H1 (cell line): ENCODE results near the gene YAP1. TPM values are rescaled to one million over a fixed set of nuclear protein-coding genes. Genes with fewer than 3 reads are reported as not detected.
A peak's percentile ranks its signal among the peaks of the same experiment; 100 is the strongest.

Experiments used
- CTCF ChIA-PET: fragments of 300-600 bp; sonication (Branson Sonifier 250); formaldehyde crosslinking; loops from one replicate; lab custom pipeline; 2021; ENCODE audit not compliant: partially characterized antibody; lab: Charles Lee
- POLR2A ChIA-PET: fragments of 300-600 bp; sonication (Branson Sonifier 250); formaldehyde crosslinking; loops from one replicate; lab custom pipeline; 2021; ENCODE audit warnings: inconsistent platforms; ENCODE audit not compliant: partially characterized antibody; lab: Charles Lee
- DNase-seq, 2 experiments: peaks; one replicate each; pipeline versions ENCODE4 v3.0.0 to v3.0.0-alpha.2; 2010 to 2022; ENCODE audit warnings: low spot score in 2 of 2, low read depth in 1 of 2, mixed read lengths in 1 of 2
- FAIRE-seq: peaks from 2 replicates; lab custom pipeline; 2011; peaks lifted over from hg19 to GRCh38; lab: Jason Lieb, UNC
- H2AFZ ChIP-seq: 2 replicates; pipeline ENCODE4 v1.8.1; 2012; ENCODE audit warnings: low read length, inconsistent platforms
- H2AK5ac ChIP-seq: 2 replicates; pipeline ENCODE4 v1.6.1; 2013; ENCODE audit warnings: low read depth, low read length
- H2BK120ac ChIP-seq: replicated peaks from 2 replicates; pipeline ENCODE3; 2013; ENCODE audit warnings: low read depth, low read length, inconsistent platforms
- H2BK12ac ChIP-seq: 2 replicates; pipeline ENCODE4 v1.6.1; 2013; ENCODE audit warnings: low read depth, low read length
- H2BK15ac ChIP-seq: 2 replicates; pipeline ENCODE4 v1.6.1; 2013; ENCODE audit warnings: low read length
- H2BK20ac ChIP-seq: 2 replicates; pipeline ENCODE4 v1.6.1; 2013; ENCODE audit warnings: low read length
- H2BK5ac ChIP-seq: 2 replicates; pipeline ENCODE4 v1.6.1; 2013; ENCODE audit warnings: low read depth, low read length
- H3K14ac ChIP-seq: 2 replicates; pipeline ENCODE4 v1.6.1; 2013; ENCODE audit warnings: inconsistent platforms; ENCODE audit not compliant: insufficient read length
- H3K18ac ChIP-seq: 2 replicates; pipeline ENCODE4 v1.6.1; 2013; ENCODE audit warnings: low read length; ENCODE audit errors: extremely low read depth
- H3K23ac ChIP-seq: 2 replicates; pipeline ENCODE4 v1.6.1; 2013; ENCODE audit warnings: inconsistent platforms; ENCODE audit not compliant: insufficient read length
- H3K23me2 ChIP-seq: 2 replicates; pipeline ENCODE4 v1.6.1; 2013; ENCODE audit warnings: low read depth, low read length
- H3K27ac ChIP-seq: 2 replicates; pipeline ENCODE4 v1.6.1; 2011; ENCODE audit warnings: low read depth, low read length, inconsistent platforms
- H3K27me3 ChIP-seq, 4 experiments: replicated peaks in 1 of 4; 1 replicate in 1 of 4; 2 replicates in 3 of 4; pipeline versions ENCODE4 v1.6.1 to v1.8.1; 2011 to 2013; ENCODE audit warnings: low read length in 3 of 4, mild to moderate bottlenecking in 3 of 4, inconsistent platforms in 2 of 4, mixed read lengths in 2 of 4, moderate library complexity in 1 of 4; ENCODE audit not compliant: control insufficient read depth in 3 of 4, insufficient read depth in 3 of 4; ENCODE audit errors: extremely low read depth in 1 of 4
- H3K36me3 ChIP-seq, 4 experiments: 2 replicates each; pipeline versions ENCODE4 v1.6.1 to v1.8.1; 2011 to 2013; ENCODE audit warnings: mild to moderate bottlenecking in 4 of 4, low read length in 3 of 4, moderate library complexity in 2 of 4, control low read depth in 1 of 4, inconsistent platforms in 1 of 4; ENCODE audit not compliant: insufficient read depth in 4 of 4, control insufficient read depth in 2 of 4
- H3K4ac ChIP-seq: replicated peaks from 2 replicates; pipeline ENCODE3; 2013; ENCODE audit warnings: low read length, low read depth, mixed read lengths, inconsistent platforms; ENCODE audit not compliant: insufficient read length
- H3K4me1 ChIP-seq, 4 experiments: replicated peaks in 1 of 4; 1 replicate in 1 of 4; 2 replicates in 3 of 4; pipeline versions ENCODE4 v1.6.1 to v1.8.1; 2011 to 2013; ENCODE audit warnings: low read length in 3 of 4, inconsistent platforms in 2 of 4, mixed read lengths in 1 of 4; ENCODE audit not compliant: insufficient read depth in 4 of 4, control insufficient read depth in 3 of 4
- H3K4me2 ChIP-seq, 2 experiments: 2 replicates each; pipeline versions ENCODE4 v1.6.1 to v1.8.1; 2011 to 2013; ENCODE audit warnings: low read depth in 2 of 2, low read length in 2 of 2, control low read depth in 1 of 2, inconsistent platforms in 1 of 2, mild to moderate bottlenecking in 1 of 2; ENCODE audit not compliant: insufficient read depth in 1 of 2
- H3K4me3 ChIP-seq, 4 experiments: fragments of 200-600, 300-600 bp in 1 of 4; sonication (generic), shearing (Covaris generic), sonication (Bioruptor Twin) in 1 of 4; 2 replicates each; pipeline versions ENCODE4 v1.5.1 to v1.8.1; 2011 to 2016; ENCODE audit warnings: low read length in 4 of 4, low read depth in 3 of 4, control low read depth in 2 of 4, inconsistent platforms in 2 of 4, mild to moderate bottlenecking in 2 of 4, mixed read lengths in 1 of 4, moderate library complexity in 1 of 4; ENCODE audit not compliant: insufficient read depth in 2 of 4; ENCODE audit errors: extremely low read depth in 1 of 4
- H3K56ac ChIP-seq: replicated peaks from 2 replicates; pipeline ENCODE3; 2013; ENCODE audit warnings: low read depth, mild to moderate bottlenecking, mixed read lengths, low read length, inconsistent platforms; ENCODE audit not compliant: insufficient read length
- H3K79me1 ChIP-seq: 2 replicates; pipeline ENCODE4 v1.6.1; 2013; ENCODE audit warnings: low read depth, low read length, control low read depth
- H3K79me2 ChIP-seq, 2 experiments: 2 replicates each; pipeline versions ENCODE4 v1.6.1 to v1.8.1; 2012 to 2013; ENCODE audit warnings: low read length in 2 of 2, mild to moderate bottlenecking in 2 of 2, inconsistent platforms in 1 of 2; ENCODE audit not compliant: insufficient read depth in 2 of 2, control insufficient read depth in 1 of 2
- H3K9ac ChIP-seq, 4 experiments: replicated peaks in 1 of 4; 1 replicate in 1 of 4; 2 replicates in 3 of 4; pipeline versions ENCODE4 v1.6.1 to v1.8.1; 2011 to 2013; ENCODE audit warnings: low read depth in 3 of 4, low read length in 3 of 4, control low read depth in 2 of 4, mild to moderate bottlenecking in 2 of 4, moderate library complexity in 2 of 4, inconsistent platforms in 1 of 4; ENCODE audit errors: extremely low read depth in 1 of 4
- H3K9me3 ChIP-seq, 2 experiments: 2 replicates each; pipeline versions ENCODE4 v1.6.1 to v1.8.1; 2012 to 2013; ENCODE audit warnings: mild to moderate bottlenecking in 2 of 2, moderate library complexity in 2 of 2, control low read depth in 1 of 2, inconsistent platforms in 1 of 2, low read depth in 1 of 2, low read length in 1 of 2, mixed read lengths in 1 of 2; ENCODE audit not compliant: insufficient read depth in 2 of 2
- H4K20me1 ChIP-seq, 2 experiments: replicated peaks in 1 of 2; 2 replicates each; pipeline versions ENCODE3 to v1.8.1; 2011 to 2013; ENCODE audit warnings: inconsistent platforms in 2 of 2, low read length in 2 of 2, mild to moderate bottlenecking in 1 of 2; ENCODE audit not compliant: insufficient read depth in 2 of 2, control insufficient read depth in 1 of 2
- H4K5ac ChIP-seq: 2 replicates; pipeline ENCODE4 v1.6.1; 2013; ENCODE audit warnings: low read length, low read depth, mixed read lengths, inconsistent platforms; ENCODE audit not compliant: insufficient read length
- H4K8ac ChIP-seq: 2 replicates; pipeline ENCODE4 v1.8.0; 2013; ENCODE audit warnings: mild to moderate bottlenecking, moderate library complexity, low read length, inconsistent platforms; ENCODE audit not compliant: insufficient read depth; ENCODE audit errors: extremely low read depth
- H4K91ac ChIP-seq: replicated peaks from 2 replicates; pipeline ENCODE3; 2013; ENCODE audit warnings: low read length, mixed read lengths, inconsistent platforms; ENCODE audit not compliant: insufficient read length
- BACH1 ChIP-seq: IDR thresholded peaks from 2 replicates; pipeline ENCODE4 v1.6.1; 2012; ENCODE audit warnings: low read length, improper control_type of control experiment
- WGBS, 2 experiments: shearing (Covaris generic) in 1 of 2; methylation state at CpG; one replicate each; pipeline versions ENCODE4 v1.1.6 to v1.1.7; 2013 to 2015; ENCODE audit warnings: low lambda C conversion rate in 2 of 2, mixed read lengths in 2 of 2, inconsistent platforms in 1 of 2, low coverage in 1 of 2, missing lambda C conversion rate in 1 of 2; ENCODE audit not compliant: insufficient replicate concordance in 2 of 2, insufficient coverage in 1 of 2, insufficient read length in 1 of 2; ENCODE audit errors: extremely low coverage in 1 of 2, missing lambda C conversion rate in 1 of 2; 5-methylcytosine and 5-hydroxymethylcytosine counted together
- polyA plus RNA-seq, 7 experiments: library from polyadenylated mRNA; depleted of rRNA in 3 of 7; stranded (reverse) in 5 of 7; unstranded in 2 of 7; fragments of >200 nt in 5 of 7; fragments of 200-250 nt in 2 of 7; gene quantifications; 1 replicate in 5 of 7; 2 replicates in 1 of 7; 4 replicates in 1 of 7; pipeline versions ENCODE4 v1.2.1 to v1.2.3, GENCODE V29; 2011 to 2013; ENCODE audit warnings: missing spikeins in 2 of 7, mixed read lengths in 2 of 7
- total RNA-seq: library from RNA; stranded (reverse); fragmentation: NEBNext Ultra II Directional; extraction: Animal tissue kit (Norgen Biotek cat#: 25700); gene quantifications from 2 replicates; pipeline ENCODE4 v1.2.1, GENCODE V29; 2021

Gene YAP1
- total and polyA plus RNA-seq, 2 of the 8 experiments (the other 6 are each of a cell fraction or from before 2014, with no cell fraction given), result 62.0 to 108 TPM

DNA sequence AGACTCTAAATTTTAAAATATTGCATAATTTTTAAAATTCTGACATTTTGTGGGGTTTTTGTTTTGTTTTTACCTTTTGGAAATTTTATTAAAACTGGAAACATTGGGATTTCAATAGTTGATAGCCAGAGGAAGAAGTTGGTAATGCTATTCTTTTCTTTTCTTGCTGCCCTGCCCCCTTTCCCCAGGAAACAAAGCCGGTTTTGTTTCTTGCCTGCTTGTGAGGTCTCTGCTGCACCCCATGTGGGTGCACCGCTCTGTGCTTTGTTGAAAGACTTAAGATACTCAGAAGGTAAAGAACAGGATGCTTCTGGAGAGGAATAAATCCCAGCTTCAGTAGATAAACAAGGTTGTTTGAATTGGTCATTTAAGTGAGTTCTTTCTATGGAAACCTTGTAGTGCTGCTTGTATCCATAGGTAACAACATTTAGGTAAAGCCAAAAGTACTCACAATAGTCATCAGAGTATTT, 87.5 kb downstream of the YAP1 start:
- no peak overlapping the region; the same call in 1 of the 2 replicates for H3K27ac ChIP-seq
- FAIRE-seq, result peak; percentile 99
- no peak for TF ChIP-seq BACH1

More for the DNA sequence above, 87.5 kb downstream of the YAP1 start:
- Histone ChIP-seq H2BK15ac (no peak overlapping the region), H3K4ac (no peak overlapping the region), H3K79me2 (peaks cover 0 to 32% of the 10 kb centered on the region in 2 experiments; a peak in 2 of 4 replicates), H4K5ac (peak overlapping the region; percentile 96), H3K27me3 (no peaks in the 10 kb centered on the region), H3K18ac (no peak overlapping the region), H3K4me3 (peak overlapping the region in 1 of 4 experiments; percentile 47; a peak in 2 of 8 replicates), H4K91ac (no peak overlapping the region), H2BK20ac (no peak overlapping the region), H3K23ac (no peak overlapping the region), H3K23me2 (no peaks in the 10 kb centered on the region), H2BK5ac (no peak overlapping the region), H4K8ac (no peak overlapping the region), H4K20me1 (no peaks in the 10 kb centered on the region), H3K4me2 (peak overlapping the region; percentile 30 to 42; a peak in 3 of 4 replicates), H2BK120ac (no peak overlapping the region), H2BK12ac (no peak overlapping the region), H3K56ac (no peak overlapping the region), H2AK5ac (no peak overlapping the region), H3K9me3 (peaks cover 0 to 4% of the 10 kb centered on the region in 2 experiments; a peak in 1 of 4 replicates), H3K36me3 (peaks cover 0 to 12% (median 2%) of the 10 kb centered on the region in 4 experiments; a peak in 3 of 8 replicates), H3K4me1 (peaks cover 4 to 30% (median 9%) of the 10 kb centered on the region in 4 experiments; a peak in 5 of 7 replicates), H3K14ac (no peak overlapping the region), H3K79me1 (no peaks in the 10 kb centered on the region), H2AFZ (no peak overlapping the region), H3K9ac (peak overlapping the region in 1 of 4 experiments; percentile 49; a peak in 1 of 7 replicates)
- WGBS, 2 experiments, result 2% methylated on average over 2 of the region's 2 CpGs; no CpG with 5 or more reads in 1 of the 2 experiments
- ChIA-PET CTCF (interaction anchor here (1.1 kb wide), 1 partner anchor 62 kb away, joined by 3 read pairs; no protein-coding TSS in a partner anchor), POLR2A (interaction anchor here (0.9 to 2.1 kb wide), 4 partner anchors 9 to 87 kb away, joined by 3 to 6 read pairs (median 4); no protein-coding TSS in a partner anchor)
- DNase-seq, result peak; percentile 57 to 79
